NCI-H1048 (cell line): ENCODE measurements around the gene AMBP.

ENCODE experiments used
- DNase-seq: peaks from one replicate; lab custom pipeline; 2025; lab: John Stamatoyannopoulos, UW

AMBP gene

DNA sequence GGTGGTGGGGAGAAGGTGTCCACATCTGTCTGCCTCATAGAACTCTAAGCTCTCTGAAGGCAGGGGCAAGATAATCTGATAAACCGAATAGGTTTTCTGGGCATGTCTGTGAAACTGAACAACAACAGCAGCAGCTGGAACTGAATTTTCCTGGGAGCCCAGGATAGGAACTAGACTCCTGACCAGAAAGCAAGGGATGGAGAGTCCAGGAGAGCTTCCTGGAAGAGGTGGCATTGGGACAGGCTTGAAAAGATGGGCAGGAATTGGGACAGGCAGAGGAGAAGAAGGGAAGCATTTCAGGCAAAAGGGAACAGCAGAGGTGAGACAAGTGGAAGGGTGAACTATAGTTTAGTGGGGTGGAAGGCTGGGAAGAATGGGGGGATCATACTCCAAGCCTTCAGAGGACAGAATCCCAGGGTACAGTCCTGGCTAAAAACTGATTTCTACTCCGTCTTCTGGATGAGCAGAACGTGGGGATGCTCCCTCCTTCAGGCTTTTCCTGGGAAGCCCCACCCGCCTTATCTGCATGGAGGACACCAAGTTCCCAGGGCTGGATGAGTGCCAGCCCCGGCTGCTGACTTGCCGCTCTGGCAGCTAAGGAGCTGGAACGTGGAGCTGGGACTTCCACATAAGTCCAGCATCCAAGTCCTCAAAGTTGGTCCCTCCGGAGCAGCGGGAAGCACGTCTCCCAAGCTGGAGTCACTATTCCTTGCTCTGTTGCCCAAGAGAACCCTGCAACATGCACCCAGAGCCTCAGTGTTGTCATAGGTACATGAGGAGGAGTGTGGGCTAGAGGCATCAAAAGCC, 34.9 kb upstream of the AMBP start:
- DNase-seq: no peak

- DNase-seq: no peak
Measured at GRCh38 chr9:114112325-114112724, 34.2 kb upstream of the AMBP start.

GRCh38 chr9:114110180-114110579, 32.1 kb upstream of the AMBP start:
- no peak for DNase-seq

DNA sequence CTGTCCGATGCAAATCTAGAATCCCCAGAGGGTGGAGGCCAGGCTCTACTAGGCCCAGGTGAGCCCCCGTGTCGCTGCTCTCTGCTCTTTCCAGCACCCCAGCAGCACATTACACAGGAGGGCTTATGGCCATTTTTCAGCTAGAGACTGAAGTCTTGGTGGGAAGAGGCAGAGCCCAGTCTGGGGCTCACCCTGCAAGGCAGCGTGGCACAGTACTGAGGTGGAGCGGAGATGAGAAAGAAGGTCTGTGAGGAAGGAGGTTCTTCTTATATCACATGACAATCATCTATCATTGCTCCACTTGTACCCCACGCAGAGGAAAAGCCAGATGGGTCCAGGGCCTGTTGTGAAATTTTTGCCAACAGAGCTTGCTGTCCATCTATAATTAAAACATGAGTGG, 31.0 kb upstream of the AMBP start:
- no peak for DNase-seq

DNA sequence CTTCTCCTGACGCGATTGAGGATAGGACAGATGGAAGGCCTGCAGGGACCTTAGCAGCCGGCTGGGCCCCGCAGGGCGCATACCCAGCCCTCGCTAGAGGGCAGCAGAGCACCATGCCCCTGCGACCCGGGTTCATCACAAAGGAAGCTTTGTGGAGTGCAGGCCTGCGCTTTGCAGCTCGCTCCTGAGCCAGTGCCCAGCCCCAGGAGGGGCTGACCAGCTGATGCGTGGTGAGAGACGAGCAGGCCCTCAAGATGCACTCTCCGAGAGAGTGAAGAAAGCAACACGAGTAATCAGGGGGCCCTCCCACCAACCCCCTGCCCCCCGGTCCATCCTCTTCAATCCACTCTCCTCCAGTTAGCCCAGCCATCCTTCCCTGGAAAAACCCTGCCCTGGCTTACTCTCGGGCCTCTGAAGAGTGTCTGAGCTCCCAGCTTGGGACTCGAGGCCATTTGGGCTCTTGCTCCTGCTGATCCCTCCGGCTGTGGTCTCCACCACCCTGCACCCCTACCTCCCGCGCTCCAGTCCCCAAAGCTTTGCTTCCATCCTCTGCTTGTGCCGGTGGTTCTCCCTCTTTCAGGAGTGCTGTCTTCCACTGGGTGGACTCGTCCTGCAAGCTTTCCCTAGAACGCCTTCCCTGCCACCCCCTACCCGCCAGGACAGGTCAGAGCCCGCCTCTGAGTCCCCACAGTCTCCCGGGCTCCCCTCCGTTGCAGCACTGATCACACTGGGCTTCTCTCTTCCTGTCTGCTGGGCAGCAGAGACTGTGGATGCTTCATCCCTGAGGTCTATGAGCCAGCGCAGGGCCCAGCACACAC, 30.1 kb upstream of the AMBP start:
- DNase-seq: peak; percentile 64

GRCh38 chr9:114107286-114108001, 29.3 kb upstream of the AMBP start:
- no peak for DNase-seq

- DNase-seq: no peak
Measured at GRCh38 chr9:114105236-114105635, 27.1 kb upstream of the AMBP start.

- no peak for DNase-seq
Measured at GRCh38 chr9:114102484-114102883, 24.4 kb upstream of the AMBP start.

DNA sequence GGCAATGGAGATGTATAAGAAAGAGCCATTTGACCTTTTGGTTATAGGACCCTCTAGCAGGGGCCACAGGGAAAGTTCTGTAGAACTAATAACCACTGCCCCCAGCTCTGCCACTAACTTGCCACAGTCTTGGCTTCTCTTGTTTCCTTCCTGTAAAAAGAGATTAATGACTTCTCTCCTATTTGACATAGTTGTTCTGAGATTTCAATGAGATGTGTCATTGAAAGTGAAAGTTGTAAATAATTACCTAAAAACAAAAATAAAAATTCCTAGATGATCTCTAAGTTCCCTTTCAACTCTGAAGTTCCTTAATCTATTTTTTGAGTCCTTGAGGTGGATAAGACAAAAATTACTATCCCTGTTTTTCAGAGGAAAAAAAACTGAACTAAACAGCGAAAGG, 22.4 kb upstream of the AMBP start:
- DNase-seq: no peak

GRCh38 chr9:114099669-114100270, 21.7 kb upstream of the AMBP start:
- no peak for DNase-seq

GRCh38 chr9:114098936-114099668, 21.0 kb upstream of the AMBP start, which contains the start of gene KIF12:
KIF12 (minus strand) TSS chr9:114099292; CDS start chr9:114099276, 16 bp downstream.
- no peak for DNase-seq

DNA sequence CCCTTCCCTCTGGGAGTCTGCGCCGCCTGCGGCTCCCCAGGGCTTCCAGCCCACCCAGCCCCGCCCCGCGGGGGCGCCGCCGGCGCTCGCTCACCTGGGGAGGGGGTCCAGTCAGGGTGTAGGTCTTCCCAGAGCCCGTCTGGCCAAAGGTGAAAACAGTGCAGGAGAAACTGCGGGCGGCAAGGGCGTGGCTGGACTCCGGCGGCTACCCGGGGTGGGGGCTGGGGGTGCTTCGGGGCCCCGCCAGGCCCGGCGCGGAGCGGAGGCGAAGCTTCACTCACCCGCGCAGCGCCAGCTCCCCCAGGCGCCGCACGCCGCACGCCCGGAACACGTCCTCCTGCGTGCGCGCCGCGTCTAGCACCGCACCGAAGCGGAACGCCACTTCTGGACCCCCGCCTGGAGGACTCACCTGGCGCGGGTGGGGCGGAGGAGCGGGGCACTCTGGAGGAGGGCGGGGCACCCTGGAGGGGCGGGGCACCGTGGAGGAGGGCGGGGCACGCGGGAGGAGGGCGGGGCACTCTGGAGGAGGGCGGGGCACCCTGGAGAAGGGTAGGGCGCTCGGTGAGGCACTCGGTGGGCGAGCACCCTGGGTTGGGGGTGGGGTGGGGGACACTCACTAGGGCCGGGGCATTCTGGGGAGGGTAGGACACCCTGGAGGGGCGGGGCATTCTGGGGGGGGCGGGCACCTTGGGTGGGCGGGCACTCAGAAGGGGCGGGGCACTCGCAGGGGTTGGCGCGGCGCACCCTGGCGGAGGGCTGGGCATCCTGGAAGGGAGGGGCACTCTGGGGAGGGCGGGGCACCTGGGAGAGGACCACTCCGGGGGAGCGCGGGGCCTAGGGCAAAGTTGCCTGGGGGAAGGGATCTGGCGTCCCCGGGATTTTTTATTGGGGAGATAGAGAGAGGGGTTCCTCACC, 20.2 kb upstream of the AMBP start:
- peak; percentile 13 for DNase-seq

DNA sequence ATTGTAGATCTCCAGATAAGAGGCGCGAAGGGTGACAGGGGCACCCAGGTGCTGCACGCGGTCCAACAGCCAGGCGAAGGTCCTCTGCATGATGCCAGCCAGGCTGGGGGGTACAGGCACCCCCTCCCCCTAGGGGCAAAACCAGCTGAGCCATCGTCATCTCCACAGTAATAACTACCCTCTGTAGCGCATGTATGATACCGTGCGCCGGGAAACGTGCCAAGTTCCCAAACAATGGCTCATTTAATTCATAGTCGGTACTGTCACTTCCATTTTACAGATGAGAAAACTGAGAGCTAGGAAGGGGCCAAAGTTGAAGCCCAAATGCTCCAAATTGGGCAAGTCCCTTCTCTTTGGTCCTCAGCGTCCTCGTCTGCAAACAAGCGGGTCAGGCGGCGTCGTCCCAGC, 19.5 kb upstream of the AMBP start:
- no peak for DNase-seq

GRCh38 chr9:114096866-114097612, 18.9 kb upstream of the AMBP start:
- no peak for DNase-seq

- no peak for DNase-seq
Measured at GRCh38 chr9:114096041-114096511, 18.0 kb upstream of the AMBP start.

GRCh38 chr9:114094971-114095370, 16.9 kb upstream of the AMBP start:
- DNase-seq: no peak

DNA sequence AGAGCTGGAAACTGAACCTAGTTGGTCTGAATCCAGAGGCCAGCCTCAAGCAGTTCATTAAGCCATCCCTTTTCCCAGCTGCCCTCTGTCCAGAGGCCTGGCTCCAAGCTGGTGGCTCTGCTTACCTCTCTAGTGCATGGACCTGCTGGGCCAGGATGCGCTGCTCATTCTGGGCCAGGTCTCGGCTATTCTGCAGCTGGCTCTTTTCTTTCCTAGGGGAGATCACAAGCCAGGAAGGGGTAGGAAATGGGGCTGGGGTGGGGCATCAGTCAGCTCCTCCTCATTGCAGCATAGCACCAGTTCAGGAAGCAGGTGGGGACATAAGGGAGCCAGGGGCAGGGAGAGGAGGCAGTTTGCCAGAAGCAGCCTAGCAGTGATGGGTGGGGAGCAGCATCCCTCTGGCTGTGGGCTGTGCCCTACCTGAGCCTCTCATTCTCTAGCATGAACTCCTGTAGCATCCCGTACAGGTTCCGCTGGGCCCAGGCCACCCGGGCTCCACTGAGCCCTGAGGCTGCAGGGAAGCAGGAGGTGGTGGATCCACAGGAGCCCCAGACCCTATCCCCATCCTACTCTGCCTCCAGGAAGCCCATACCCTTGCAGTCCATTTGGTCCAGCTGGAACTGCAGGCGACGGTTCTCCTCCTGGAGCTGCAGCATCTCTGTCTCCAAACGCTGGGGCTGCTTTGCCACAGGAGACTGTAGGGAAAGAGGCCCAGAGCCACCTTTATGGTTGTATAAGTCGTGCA, 15.8 kb upstream of the AMBP start:
- no peak for DNase-seq

DNA sequence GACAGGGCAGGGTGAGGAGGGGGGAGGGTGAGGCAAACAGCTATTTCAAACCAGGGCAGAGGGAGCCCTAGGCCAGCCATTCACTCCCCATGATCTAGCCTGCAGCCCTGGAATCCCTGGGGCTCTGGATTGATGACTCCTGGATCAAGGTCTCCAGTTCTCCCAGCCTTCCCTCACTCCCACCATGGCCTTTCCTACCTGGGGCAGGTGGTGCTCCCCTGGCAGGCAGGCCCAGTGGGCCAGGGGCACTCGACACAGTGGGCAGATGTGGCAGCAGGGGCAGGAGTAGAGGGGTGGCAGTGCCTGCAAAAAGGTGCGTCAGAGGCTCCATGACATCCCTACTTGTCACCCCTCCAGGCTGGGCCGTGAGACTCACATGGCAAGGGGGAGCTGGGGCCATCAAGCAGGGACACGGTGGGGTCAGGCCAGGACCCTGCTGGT, 15.0 kb upstream of the AMBP start:
- no peak for DNase-seq

DNA sequence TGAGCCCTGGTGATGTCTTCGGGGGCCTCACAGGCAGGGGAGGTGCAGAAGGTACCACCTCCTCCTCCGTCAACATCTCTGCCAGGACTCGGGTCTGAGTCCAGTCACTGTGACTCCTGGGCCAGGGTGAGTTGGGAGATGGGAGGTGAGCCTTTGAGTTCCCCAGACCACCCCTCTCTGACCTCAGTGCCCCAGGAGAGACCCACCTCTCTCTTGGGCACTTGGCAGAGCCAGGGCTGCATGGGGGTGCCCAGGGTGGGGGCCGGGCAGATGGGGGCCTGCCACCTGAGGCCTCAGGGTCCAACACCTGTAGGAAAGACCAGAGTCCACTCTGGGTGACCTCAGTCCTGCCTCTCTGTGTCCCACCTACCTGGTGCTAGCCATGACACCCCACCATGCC, 14.2 kb upstream of the AMBP start:
- no peak for DNase-seq
